Right lobe of liver (tissue), 6 donors: ENCODE data around the gene DEFB132. TPM values are rescaled to one million over a fixed set of nuclear protein-coding genes. Genes with fewer than 3 reads are reported as not detected.

Experiments used
- ATAC-seq, 4 donors: fragments of 200-7000 bp; cut with Tn5 transposase; one replicate each; pipeline ENCODE4 v1.9.1; 2020; ENCODE audit warnings: mild to moderate bottlenecking in 4 of 4, moderate library complexity in 4 of 4
- DNase-seq, 3 donors: peaks; one replicate each; pipeline ENCODE4 v3.0.0-alpha.2; 2020
- H3K27ac ChIP-seq, 3 donors: fragments of 200-600 bp; one replicate each; pipeline ENCODE4 v1.8.0; 2022
- H3K27me3 ChIP-seq, 2 donors: fragments of 200-600 bp; one replicate each; pipeline ENCODE4 v1.8.0; 2022
- H3K36me3 ChIP-seq, 4 donors: fragments of 200-600 bp; sonication (generic) in 1 of 4; one replicate each; pipeline versions ENCODE4 v1.5.1 to v1.8.0; 2017 to 2022; ENCODE audit warnings: control low read depth in 1 of 4
- H3K4me1 ChIP-seq, 4 donors: fragments of 200-600 bp; sonication (generic) in 1 of 4; one replicate each; pipeline versions ENCODE4 v1.5.1 to v1.8.0; 2017 to 2022; ENCODE audit warnings: control low read depth in 1 of 4
- H3K4me3 ChIP-seq, 3 donors: fragments of 200-600 bp; one replicate each; pipeline ENCODE4 v1.8.0; 2022
- H3K9me3 ChIP-seq, 4 donors: fragments of 200-600 bp; sonication (generic) in 1 of 4; one replicate each; pipeline versions ENCODE4 v1.5.1 to v1.8.0; 2017 to 2022; ENCODE audit warnings: control low read depth in 1 of 4
- CTCF ChIP-seq, 4 donors: fragments of 200-600 bp in 3 of 4; fragments of 450-650 bp in 1 of 4; IDR thresholded peaks; one replicate each; pipeline versions ENCODE4 v1.5.1 to v1.8.0; 2016 to 2022; ENCODE audit warnings: antibody characterized with exemption in 4 of 4, mild to moderate bottlenecking in 2 of 4
- POLR2A ChIP-seq: fragments of 450-650 bp; IDR thresholded peaks from one replicate; pipeline ENCODE4 v1.6.1; 2017; ENCODE audit warnings: antibody characterized with exemption, mild to moderate bottlenecking
- WGBS: methylation state at CpG from one replicate; pipeline ENCODE4 v1.1.6; 2018; ENCODE audit warnings: low coverage, low lambda C conversion rate; ENCODE audit not compliant: insufficient coverage; ENCODE audit errors: missing lambda C conversion rate; 5-methylcytosine and 5-hydroxymethylcytosine counted together
- intact Hi-C, 2 donors: fragments of 100-400 bp; cut with DNase I; formaldehyde crosslinking; loops; one replicate each; pipeline versions ENCODE4 v1.11.2 to v1.14.1; 2022
- total RNA-seq, 6 experiments: library from RNA; depleted of rRNA in 2 of 6; stranded (reverse); fragments of >200 nt in 2 of 6; fragmentation: NEBNext Ultra II Directional in 3 of 6; extraction: Animal tissue kit (Norgen Biotek cat#: 25700) in 3 of 6; gene quantifications; one replicate each; pipeline versions ENCODE4 v1.1.0 to v1.2.4, GENCODE V29; 2016 to 2023
- donor health status: DM: no; HTN: yes; CAD: no.
- donor health status: DM: no; HTN: no; CAD: no.
- donor health status: DM: no; HTN: no; CAD: no.
- donor health status: DM: no; HTN: yes; CAD: no.
- donor health status: DM: no; HTN: yes; CAD: no.

DEFB132 gene
- total RNA-seq, 6 experiments from 2014 or later, result 0.30 to 0.35 (median 0.31) TPM; not detected in 3

DNA sequence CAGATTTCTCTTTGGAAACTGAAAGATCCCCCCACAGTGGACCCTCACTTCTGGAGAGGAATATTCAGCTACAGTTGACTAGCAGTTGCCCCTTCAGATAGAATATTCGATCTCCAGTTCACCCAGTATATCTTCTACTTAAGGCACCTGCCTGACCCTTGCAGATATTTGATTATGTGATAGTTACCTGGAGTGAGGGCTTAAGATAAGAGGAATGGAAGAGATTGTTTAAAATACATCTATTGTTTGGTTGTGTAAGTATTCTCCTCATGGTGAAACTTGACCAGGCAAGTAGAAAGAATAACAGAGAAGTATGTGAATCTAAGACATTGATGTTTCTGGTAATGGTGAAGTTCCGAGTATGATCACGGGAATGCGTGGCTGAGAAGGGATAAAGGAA, 38.3 kb downstream of the DEFB132 start:
- peaks cover 0 to 29% (median 9%) of the 10 kb centered on the region in 4 donors for H3K4me1 ChIP-seq
- no peaks in the 10 kb centered on the region for H3K36me3 ChIP-seq
- ATAC-seq, result no peak
- no peaks in the 10 kb centered on the region for H3K27me3 ChIP-seq
- H3K27ac ChIP-seq, result no peak overlapping the region
- DNase-seq, result no peak
- no peak overlapping the region for H3K4me3 ChIP-seq
- TF ChIP-seq CTCF (IDR thresholded peaks at IDR 0.05) (no peak), POLR2A (no peak)
- 87% methylated on average over 4 of the region's 4 CpGs for WGBS
- H3K9me3 ChIP-seq, result no peaks in the 10 kb centered on the region
- intact Hi-C loops, result no loop called here

- no peaks in the 10 kb centered on the region for H3K27me3 ChIP-seq
- no peaks in the 10 kb centered on the region for H3K9me3 ChIP-seq
- H3K36me3 ChIP-seq, result no peaks in the 10 kb centered on the region
- intact Hi-C loops, result no loop called here
- ATAC-seq (peak; percentile 87 to 91 (median 90)), DNase-seq (peak; percentile 89 to 93 (median 93))
- H3K4me1 ChIP-seq, result peaks cover 0 to 33% (median 9%) of the 10 kb centered on the region in 4 donors
- 0% methylated on average over 43 of the region's 99 CpGs for WGBS
- H3K27ac ChIP-seq, result peak within 1 kb of the TSS; percentile 94 to 100 (median 99)
- peak within 1 kb of the TSS; percentile 63 to 99 (median 89) for H3K4me3 ChIP-seq
- peak; percentile 83 for TF ChIP-seq POLR2A
- TF ChIP-seq CTCF (IDR thresholded peaks at IDR 0.05), result no peak
Measured at GRCh38 chr20:297098-297924, 39.8 kb downstream of the DEFB132 start, which contains the start of gene ZCCHC3. TSS of gene ZCCHC3 (plus strand) at chr20:297570. CDS start at chr20:297587, 17 bp downstream.

- H3K4me1 ChIP-seq, result peaks cover 0 to 33% (median 9%) of the 10 kb centered on the region in 4 donors
- ATAC-seq, result peak; percentile 61 to 71 (median 66)
- WGBS, result 0% methylated on average over 3 of the region's 75 CpGs
- no peaks in the 10 kb centered on the region for H3K36me3 ChIP-seq
- DNase-seq, result peak; percentile 73 to 82 (median 80)
- H3K27ac ChIP-seq, result peak overlapping the region; percentile 94 to 100 (median 99)
- H3K4me3 ChIP-seq, result peak overlapping the region; percentile 63 to 99 (median 89)
- H3K27me3 ChIP-seq, result no peaks in the 10 kb centered on the region
- no peaks in the 10 kb centered on the region for H3K9me3 ChIP-seq
- TF ChIP-seq CTCF (IDR thresholded peaks at IDR 0.05), result no peak
- no peak for TF ChIP-seq POLR2A
- intact Hi-C loops, result no loop called here
Measured at GRCh38 chr20:297925-298775, 40.6 kb downstream of the DEFB132 start.

DNA sequence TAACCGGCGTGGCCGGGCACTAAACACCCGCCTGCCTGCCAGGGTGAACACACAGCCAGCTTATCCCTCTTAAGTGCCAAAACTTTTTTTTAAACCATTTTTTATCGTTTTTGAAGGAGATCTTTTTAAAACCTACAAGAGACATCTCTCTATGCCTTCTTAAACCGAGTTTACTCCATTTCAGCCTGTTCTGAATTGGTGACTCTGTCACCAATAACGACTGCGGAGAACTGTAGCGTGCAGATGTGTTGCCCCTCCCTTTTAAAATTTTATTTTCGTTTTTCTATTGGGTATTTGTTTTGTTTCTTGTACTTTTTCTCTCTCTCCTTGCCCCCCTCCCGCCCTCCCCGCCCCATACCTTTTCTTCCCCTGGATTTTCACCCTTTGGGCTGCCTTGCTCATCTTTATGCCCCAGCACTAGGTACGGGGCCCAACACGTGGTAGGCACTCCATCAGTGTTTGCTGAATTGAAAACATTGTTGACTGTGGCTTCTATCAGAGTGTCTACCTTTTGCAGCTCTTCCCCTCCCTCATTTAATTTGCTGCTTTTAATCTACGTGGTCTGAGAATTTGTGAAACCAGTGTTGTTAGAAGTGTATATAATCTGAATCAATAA, 41.4 kb downstream of the DEFB132 start:
- H3K36me3 ChIP-seq, result no peaks in the 10 kb centered on the region
- ATAC-seq, result no peak
- H3K9me3 ChIP-seq, result no peaks in the 10 kb centered on the region
- H3K4me1 ChIP-seq, result peaks cover 0 to 33% (median 9%) of the 10 kb centered on the region in 4 donors
- TF ChIP-seq POLR2A (no peak), CTCF (IDR thresholded peaks at IDR 0.05) (no peak)
- DNase-seq, result no peak
- peak overlapping the region; percentile 94 to 100 (median 99) for H3K27ac ChIP-seq
- H3K27me3 ChIP-seq, result no peaks in the 10 kb centered on the region
- WGBS, result 5% methylated on average over 15 of the region's 15 CpGs
- H3K4me3 ChIP-seq, result peak overlapping the region; percentile 63 to 99 (median 89)
- intact Hi-C loops, result no loop called here
